GM18861 (cell line): ENCODE data around the gene CEBPG.

Source experiments
- ATAC-seq: cut with Tn5 transposase; IDR thresholded peaks from one replicate; pipeline ENCODE4 v1.9.1; 2021; ENCODE audit not compliant: unreplicated experiment

The CEBPG gene

GRCh38 chr19:33373453-33374235 lies at the start of gene CEBPG:
Gene CEBPG, plus strand, starts transcription at chr19:33373709. Its CDS starts 5,531 bp downstream, at chr19:33379240.
- peak; percentile 73 for ATAC-seq

DNA sequence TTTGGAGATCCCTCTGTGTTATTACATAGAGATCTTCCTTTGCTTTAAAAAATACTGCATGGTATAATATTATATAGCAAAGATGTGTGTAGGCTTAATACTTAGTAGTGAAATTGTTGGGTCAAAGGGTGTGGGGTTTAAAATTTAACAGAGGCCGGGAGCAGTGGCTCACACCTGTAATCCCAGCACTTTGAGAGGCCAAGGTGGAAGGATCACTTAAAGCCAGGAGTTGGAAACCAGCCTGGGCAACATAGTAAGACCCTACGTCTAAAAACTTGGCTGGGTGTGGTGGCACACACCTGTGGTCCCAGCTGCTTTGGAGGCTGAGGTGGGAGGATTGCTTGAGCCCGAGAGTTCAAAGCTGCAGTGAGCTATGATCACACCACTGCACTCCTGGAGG lies 48.9 kb upstream of the CEBPG start:
- ATAC-seq = no peak

DNA sequence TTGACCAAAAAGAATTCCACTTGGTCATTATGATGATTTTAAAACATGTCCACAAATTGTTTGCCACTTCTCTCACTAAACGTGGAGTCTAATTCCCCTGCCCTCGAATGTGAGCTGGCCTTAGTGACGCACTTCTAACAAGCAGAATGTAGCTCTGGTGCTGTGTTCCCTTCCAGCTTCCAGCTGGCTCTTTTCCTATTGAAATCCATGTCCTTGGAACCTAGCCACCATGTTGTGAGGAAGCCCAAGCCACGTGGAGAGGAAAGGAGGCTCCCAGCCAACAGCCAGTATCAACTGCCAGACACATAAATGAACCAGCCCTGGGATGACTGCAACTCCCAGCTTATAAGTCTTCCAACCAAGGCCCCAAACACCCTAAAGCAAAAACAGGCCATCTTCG lies 47.6 kb upstream of the CEBPG start:
- no peak for ATAC-seq

DNA sequence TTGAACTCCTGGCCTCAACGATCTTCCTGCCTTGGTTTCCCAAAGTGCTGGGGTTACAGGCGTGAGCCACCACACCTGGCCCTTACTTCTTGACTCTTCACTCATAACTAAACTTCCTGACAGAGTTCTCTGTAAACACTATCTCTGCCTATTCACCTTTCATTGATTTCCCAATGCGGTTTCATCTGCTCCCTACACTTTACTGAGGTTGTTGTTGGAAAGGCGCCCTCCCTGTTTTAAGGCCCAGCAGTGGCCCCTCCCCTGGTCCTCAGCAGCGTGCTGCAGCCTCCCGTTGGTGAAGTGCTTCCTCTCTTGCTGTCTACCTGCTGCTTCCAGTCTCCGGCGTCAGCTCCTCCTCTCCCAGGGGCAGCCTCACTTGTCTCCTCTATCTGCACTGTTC lies 44.4 kb upstream of the CEBPG start:
- ATAC-seq = no peak

GRCh38 chr19:33329736-33330135 lies 43.8 kb upstream of the CEBPG start:
- ATAC-seq = no peak

DNA sequence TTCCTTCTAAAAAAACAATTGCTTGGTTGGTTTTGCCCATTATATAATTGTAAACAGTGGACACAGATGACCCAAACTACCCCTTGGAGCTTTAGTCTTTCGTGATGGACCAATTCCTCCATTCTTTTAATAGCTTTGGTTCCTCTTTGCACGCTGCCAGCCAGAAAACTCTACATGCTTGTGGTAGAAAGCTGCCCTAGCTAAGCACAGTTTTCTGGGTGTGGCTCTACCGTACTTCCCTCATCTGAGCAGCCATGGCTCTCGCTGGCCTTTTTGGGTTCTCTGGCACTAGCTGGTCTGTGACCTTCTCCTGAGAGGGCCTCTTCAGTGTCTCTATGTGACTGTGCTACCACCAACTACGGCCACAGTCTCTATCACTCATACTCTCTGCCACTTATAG lies 41.3 kb upstream of the CEBPG start:
- ATAC-seq = no peak

GRCh38 chr19:33333151-33333550 lies 40.4 kb upstream of the CEBPG start:
- ATAC-seq = no peak

DNA sequence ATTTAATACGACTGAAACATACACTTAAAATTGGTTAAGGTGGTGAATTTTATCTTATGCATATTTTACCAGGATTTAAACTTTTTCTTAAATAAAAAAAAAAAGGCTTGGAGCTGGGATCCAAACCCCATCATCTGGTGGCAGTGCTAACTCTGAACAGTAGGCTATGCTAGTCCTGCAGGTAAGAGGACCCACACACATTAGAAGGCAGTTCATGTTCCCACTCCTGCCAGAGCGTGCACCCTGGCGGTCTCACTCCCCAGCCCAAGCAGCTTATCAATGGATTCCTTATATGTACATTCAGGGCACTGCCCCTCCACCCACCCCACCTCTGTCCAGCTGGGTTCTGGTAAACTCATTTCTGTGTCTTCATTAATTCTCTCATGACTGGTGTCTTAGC lies 39.9 kb upstream of the CEBPG start:
- ATAC-seq = no peak

- no peak for ATAC-seq
Observed at GRCh38 chr19:33334271-33334670, 39.2 kb upstream of the CEBPG start.

DNA sequence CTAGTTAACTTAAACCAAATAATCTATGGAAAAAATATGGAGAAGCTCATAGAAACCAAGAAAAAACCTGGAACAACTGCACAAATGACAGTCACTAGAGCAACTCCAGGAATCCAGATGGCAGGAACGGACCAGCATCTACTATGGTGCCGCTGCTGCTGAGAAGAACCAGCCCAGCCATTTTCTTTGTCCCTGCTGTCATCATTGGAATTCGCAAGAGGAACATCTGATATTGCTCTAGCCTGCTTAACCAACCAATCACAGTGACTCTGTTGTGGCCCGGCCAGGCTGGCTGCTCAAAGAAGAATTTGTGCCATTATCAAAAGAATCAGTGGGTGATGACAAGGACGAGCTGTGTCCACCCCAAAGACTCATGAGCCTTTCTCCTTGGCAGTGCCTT lies 38.1 kb upstream of the CEBPG start:
- no peak for ATAC-seq

GRCh38 chr19:33339016-33339984 lies 34.2 kb upstream of the CEBPG start:
- ATAC-seq = no peak

GRCh38 chr19:33340991-33341390 lies 32.5 kb upstream of the CEBPG start:
- no peak for ATAC-seq

DNA sequence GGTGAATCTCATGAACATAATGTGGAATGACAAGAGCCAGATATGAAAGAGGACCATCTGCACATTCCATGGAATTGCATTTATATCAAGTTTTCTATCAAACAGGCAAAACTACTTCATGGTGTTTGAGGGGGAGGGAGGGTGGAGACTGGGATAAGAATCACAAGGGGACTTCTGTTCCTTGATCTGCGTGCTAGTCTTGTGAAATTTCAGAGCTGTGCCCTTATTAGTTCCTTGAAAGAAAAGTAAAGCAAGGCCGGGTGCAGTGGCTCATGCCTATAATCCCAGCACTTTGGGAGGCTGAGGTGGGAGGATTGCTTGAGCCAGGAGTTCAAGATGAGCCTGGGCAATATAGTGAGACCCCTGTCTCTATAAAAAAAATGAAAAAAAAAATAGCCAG lies 30.2 kb upstream of the CEBPG start:
- ATAC-seq = no peak

- no peak for ATAC-seq
Observed at GRCh38 chr19:33343859-33344572, 29.5 kb upstream of the CEBPG start.

- no peak for ATAC-seq
Observed at GRCh38 chr19:33344573-33344925, 29.0 kb upstream of the CEBPG start.

DNA sequence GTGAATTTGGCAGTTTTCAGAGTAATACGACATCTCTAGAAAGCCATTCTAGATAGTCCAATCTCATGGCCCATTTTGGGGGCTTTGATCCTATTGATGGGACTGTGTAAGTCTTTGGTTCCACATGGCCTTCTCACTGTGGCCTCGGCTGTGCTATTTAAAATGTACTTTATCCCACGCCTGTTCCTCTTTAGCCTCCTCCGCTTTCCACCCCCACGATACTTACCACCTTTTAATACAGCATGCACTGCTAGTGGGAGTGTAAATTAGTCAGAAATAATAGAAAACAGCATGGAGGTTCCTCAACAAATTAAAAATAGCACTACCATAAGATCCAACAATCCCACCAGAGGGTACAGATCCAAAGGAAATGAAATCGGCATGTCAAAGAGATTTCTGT lies 28.3 kb upstream of the CEBPG start:
- no peak for ATAC-seq

DNA sequence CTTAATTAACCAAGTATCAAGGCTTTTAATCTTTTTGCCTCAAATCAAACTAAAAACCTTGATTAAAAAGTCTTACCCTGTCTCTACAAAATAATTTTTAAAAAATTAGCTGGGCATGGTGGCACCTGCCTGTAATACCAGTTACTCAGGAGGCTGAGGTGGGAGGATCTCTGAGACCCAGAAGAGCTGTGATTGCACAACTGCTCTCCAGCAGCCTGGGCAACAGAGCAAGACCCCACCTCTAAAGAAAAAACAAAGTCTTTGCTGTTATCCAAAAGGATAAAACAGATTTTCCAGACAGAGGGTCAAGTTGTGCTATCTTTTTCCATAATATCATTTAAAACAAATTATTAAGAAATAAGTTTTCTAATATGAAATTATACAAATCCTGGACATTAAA lies 26.8 kb upstream of the CEBPG start:
- no peak for ATAC-seq

- no peak for ATAC-seq
Observed at GRCh38 chr19:33347300-33347699, 26.2 kb upstream of the CEBPG start.

DNA sequence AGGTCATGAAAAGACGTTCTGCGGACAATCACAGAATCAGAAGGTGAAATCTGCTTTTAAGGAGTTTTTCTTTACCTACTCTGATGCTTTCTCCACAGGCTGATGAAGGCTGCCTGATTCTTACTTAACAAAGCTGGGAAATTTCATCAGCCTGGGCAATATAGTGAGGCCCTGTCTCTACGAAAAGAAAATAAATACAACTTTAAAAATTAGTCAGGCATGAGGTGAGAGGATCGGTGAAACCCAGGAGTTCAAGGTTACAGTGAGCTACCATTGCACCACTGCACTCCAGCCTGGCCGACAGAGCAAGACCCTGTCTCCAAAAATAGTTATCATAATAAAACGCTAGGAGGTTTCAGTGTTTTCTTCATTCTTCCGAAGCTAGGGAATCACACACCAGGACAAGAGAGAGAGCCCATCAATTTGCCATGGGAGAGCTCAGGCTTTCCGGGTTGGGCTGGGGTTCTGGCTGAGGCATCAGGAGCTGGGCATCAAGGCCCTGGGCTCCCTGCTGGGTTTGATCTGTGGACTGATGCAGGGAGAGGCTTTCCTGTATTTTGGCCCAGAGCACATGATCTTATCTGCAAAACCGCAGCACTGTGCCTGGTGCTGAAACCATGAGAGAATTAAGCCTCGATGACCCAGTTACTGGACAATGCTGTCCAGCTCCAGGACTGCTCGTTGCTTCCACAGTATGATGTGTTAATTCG lies 25.1 kb upstream of the CEBPG start:
- ATAC-seq = no peak

DNA sequence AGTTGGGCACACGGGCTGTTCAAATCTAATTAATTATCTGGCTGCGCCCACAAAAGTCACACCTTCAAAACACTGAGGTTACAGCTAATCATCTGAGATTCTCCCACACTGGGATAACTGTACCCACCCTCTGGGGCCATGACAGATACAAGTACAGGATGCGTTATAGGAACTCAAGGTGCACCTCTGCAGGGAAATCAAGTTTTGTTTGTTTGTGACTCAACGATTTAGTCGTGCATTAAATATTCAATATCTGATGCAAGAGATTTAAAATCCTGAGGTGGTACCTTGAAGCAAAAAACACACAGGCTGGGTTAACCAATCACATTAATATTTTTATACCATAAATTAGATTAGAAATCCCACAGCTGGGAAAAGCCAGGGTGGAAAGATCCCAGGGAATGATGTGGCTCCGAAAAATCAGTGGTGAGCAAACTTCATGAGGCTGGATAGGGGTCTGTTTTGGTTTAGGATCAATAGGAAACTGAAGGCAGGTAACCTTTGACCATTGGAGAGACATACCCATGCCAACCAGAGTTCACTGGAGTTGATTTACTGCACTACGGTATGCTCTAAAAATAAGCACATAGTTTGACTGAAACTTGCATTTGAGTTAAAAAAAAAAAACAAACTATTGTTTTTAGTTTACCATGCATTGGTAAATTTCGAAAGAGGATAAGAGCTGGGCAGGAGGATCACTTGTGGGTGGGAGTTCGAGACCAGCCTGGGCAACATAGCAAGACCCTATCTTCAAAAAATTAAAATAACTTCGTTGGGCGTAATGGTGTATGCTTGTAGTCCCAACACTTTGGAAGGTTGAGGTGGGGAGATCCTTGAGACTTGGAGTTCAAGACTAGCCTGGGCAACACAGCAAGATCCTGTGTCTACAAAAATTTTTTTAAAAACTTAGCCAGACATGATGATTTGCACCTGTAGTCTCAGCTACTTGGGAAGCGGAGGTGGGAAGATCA lies 23.9 kb upstream of the CEBPG start:
- ATAC-seq = no peak
